ENCODE results near the gene ABRACL.
"Not testable (repeated sequence)": the region's sequence is repeated elsewhere in the genome, so short reads cannot be mapped to it uniquely, and the experiment has no call there.

DNA sequence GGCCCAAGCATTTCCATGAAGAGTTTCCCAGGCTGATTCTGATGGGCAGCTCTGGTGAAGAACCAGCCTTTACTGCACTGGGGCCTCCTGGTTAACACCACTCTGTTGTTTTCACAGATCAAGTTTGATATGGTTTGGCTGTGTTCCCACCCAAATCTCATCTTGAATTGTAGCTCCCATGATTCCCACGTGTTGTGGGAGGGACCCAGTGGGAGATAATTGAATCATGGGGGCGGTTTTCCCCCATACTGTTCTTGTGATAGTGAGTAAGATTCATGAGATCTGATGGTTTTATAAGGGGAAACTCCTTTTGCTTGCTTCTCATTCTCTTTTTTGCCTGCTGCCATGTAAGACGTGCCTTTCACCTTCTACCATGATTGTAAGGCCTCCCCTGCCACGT lies 20.4 kb downstream of the ABRACL start:
- TF ChIP-seq, protein P1, sequence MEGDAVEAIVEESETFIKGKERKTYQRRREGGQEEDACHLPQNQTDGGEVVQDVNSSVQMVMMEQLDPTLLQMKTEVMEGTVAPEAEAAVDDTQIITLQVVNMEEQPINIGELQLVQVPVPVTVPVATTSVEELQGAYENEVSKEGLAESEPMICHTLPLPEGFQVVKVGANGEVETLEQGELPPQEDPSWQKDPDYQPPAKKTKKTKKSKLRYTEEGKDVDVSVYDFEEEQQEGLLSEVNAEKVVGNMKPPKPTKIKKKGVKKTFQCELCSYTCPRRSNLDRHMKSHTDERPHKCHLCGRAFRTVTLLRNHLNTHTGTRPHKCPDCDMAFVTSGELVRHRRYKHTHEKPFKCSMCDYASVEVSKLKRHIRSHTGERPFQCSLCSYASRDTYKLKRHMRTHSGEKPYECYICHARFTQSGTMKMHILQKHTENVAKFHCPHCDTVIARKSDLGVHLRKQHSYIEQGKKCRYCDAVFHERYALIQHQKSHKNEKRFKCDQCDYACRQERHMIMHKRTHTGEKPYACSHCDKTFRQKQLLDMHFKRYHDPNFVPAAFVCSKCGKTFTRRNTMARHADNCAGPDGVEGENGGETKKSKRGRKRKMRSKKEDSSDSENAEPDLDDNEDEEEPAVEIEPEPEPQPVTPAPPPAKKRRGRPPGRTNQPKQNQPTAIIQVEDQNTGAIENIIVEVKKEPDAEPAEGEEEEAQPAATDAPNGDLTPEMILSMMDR (IDR thresholded peaks at IDR 0.05; ENCODE audit: insufficient read depth, low read length) = not testable (repeated sequence)
- TF ChIP-seq SPI1 (IDR thresholded peaks at IDR 0.05; ENCODE audit: borderline replicate concordance, low read depth); POLR2AphosphoS5 (IDR thresholded peaks at IDR 0.05; ENCODE audit: low read depth): not testable (repeated sequence)
